NCI-H2081 treated with DMSO at 0.1 percent for 48 hours (cell line): Measurements from ENCODE around the gene PLA2G2E.
"Not testable (repeated sequence)": the region's sequence is repeated elsewhere in the genome, so short reads cannot be mapped to it uniquely, and the experiment has no call there.

Experiments
- DNase-seq: peaks from one replicate; lab custom pipeline; 2025; lab: John Stamatoyannopoulos, UW

Gene PLA2G2E

GRCh38 chr1:19927130-19927421 lies 3.7 kb upstream of the PLA2G2E start:
- DNase-seq = not testable (repeated sequence)

- no peak for DNase-seq
These were observed 3.1 kb upstream of the PLA2G2E start for GRCh38 chr1:19926296-19927129.

- DNase-seq = no peak
These were observed 2.1 kb upstream of the PLA2G2E start for GRCh38 chr1:19925342-19926070.

GRCh38 chr1:19923953-19924346 lies 533 bp upstream of the PLA2G2E start:
- DNase-seq = no peak

GRCh38 chr1:19922015-19922688 lies 1.3 kb downstream of the PLA2G2E start:
- DNase-seq = no peak

- peak; percentile 4 for DNase-seq
These were observed 2.1 kb downstream of the PLA2G2E start for GRCh38 chr1:19921310-19921709.

- DNase-seq = no peak
These were observed 3.2 kb downstream of the PLA2G2E start for GRCh38 chr1:19920132-19920710.

- peak; percentile 19 for DNase-seq
These were observed 5.4 kb downstream of the PLA2G2E start for GRCh38 chr1:19918057-19918456.

- no peak for DNase-seq
These were observed 12.8 kb downstream of the PLA2G2E start for GRCh38 chr1:19910650-19911049.

- DNase-seq = no peak
These were observed 13.4 kb downstream of the PLA2G2E start for GRCh38 chr1:19909971-19910370.

- DNase-seq = no peak
These were observed 14.0 kb downstream of the PLA2G2E start for GRCh38 chr1:19909392-19909791.

- DNase-seq = no peak
These were observed 16.0 kb downstream of the PLA2G2E start for GRCh38 chr1:19907456-19907855.

- no peak for DNase-seq
These were observed 19.8 kb downstream of the PLA2G2E start for GRCh38 chr1:19903621-19904020.

GRCh38 chr1:19901653-19902052 lies 21.8 kb downstream of the PLA2G2E start:
- DNase-seq = no peak

- no peak for DNase-seq
These were observed 29.2 kb downstream of the PLA2G2E start for GRCh38 chr1:19894218-19894617.

- no peak for DNase-seq
These were observed 29.7 kb downstream of the PLA2G2E start for GRCh38 chr1:19893687-19894086.

- DNase-seq = no peak
These were observed 30.7 kb downstream of the PLA2G2E start for GRCh38 chr1:19892628-19893168.

- DNase-seq = no peak
These were observed 31.3 kb downstream of the PLA2G2E start for GRCh38 chr1:19892129-19892528.

GRCh38 chr1:19889656-19890055 lies 33.8 kb downstream of the PLA2G2E start:
- DNase-seq = no peak

- DNase-seq = no peak
These were observed 35.3 kb downstream of the PLA2G2E start for GRCh38 chr1:19888112-19888511.

- no peak for DNase-seq
These were observed 37.6 kb downstream of the PLA2G2E start for GRCh38 chr1:19885821-19886220.

GRCh38 chr1:19884312-19884711 lies 39.1 kb downstream of the PLA2G2E start:
- DNase-seq = no peak
